K562 (cell line): ENCODE data around the gene CMIP. TPM values are rescaled to one million over a fixed set of nuclear protein-coding genes. Genes with fewer than 3 reads are reported as not detected.

ENCODE experiments used
- CEBPB ChIP-seq: fragments of 450-650 bp; IDR thresholded peaks from 2 replicates; pipeline ENCODE4 v1.6.1; 2016; ENCODE audit warnings: missing genetic modification characterization, missing compliant biosample characterization
- CREB5 ChIP-seq: fragments of 250-450 bp; sonication (Bioruptor Pico); IDR thresholded peaks from 2 replicates; pipeline ENCODE4 v1.5.0; 2020; ENCODE audit warnings: mild to moderate bottlenecking
- E2F3 ChIP-seq: fragments of 250-450 bp; sonication (Bioruptor Pico); IDR thresholded peaks from 2 replicates; pipeline ENCODE4 v1.4.0; 2020; ENCODE audit warnings: mild to moderate bottlenecking
- KDM5B ChIP-seq: fragments of 200-600 bp; sonication (generic); IDR thresholded peaks from 2 replicates; pipeline ENCODE4 v1.6.1; 2012; ENCODE audit warnings: low read depth, mild to moderate bottlenecking, moderate library complexity, low read length, control low read depth, inconsistent platforms; ENCODE audit not compliant: insufficient replicate concordance
- KHSRP ChIP-seq: fragments of 450-650 bp; IDR thresholded peaks from 2 replicates; pipeline ENCODE4 v1.6.1; 2017
- MYC ChIP-seq, 2 experiments: fragments of 250-450 bp in 1 of 2; sonication (Bioruptor Pico) in 1 of 2; IDR thresholded peaks; 2 replicates each; pipeline versions ENCODE4 v1.5.1 to v1.6.1; 2012 to 2021; ENCODE audit warnings: low read depth in 2 of 2, borderline replicate concordance in 1 of 2, improper control_type of control experiment in 1 of 2, low read length in 1 of 2, mild to moderate bottlenecking in 1 of 2, moderate library complexity in 1 of 2
- PTBP1 ChIP-seq: fragments of 200-400 bp; formaldehyde crosslinking; IDR thresholded peaks from 2 replicates; pipeline ENCODE4 v1.6.1; 2017; ENCODE audit warnings: low read depth, low read length
- PTRF ChIP-seq: fragments of 450-650 bp; IDR thresholded peaks from 2 replicates; pipeline ENCODE4 v1.6.1; 2016; ENCODE audit warnings: mild to moderate bottlenecking, missing genetic modification characterization, missing compliant biosample characterization
- SIN3B ChIP-seq: fragments of 450-650 bp; IDR thresholded peaks from 2 replicates; pipeline ENCODE4 v1.6.1; 2017; ENCODE audit warnings: low read depth, mild to moderate bottlenecking, moderate library complexity
- SREBF2 ChIP-seq: sonication (generic); formaldehyde crosslinking; IDR thresholded peaks from 2 replicates; pipeline ENCODE4 v1.4.0; 2020; ENCODE audit warnings: mild to moderate bottlenecking, missing genetic modification reagents
- TAF7 ChIP-seq: fragments of 450-650 bp; IDR thresholded peaks from 2 replicates; pipeline ENCODE4 v1.6.1; 2016; ENCODE audit warnings: missing genetic modification characterization, missing compliant biosample characterization
- TFAP4 ChIP-seq: sonication (generic); formaldehyde crosslinking; IDR thresholded peaks from 2 replicates; pipeline ENCODE4 v1.8.0; 2022; ENCODE audit warnings: missing genetic modification reagents, mild to moderate bottlenecking, moderate library complexity, borderline replicate concordance
- THRAP3 ChIP-seq: fragments of 450-650 bp; IDR thresholded peaks from 2 replicates; pipeline ENCODE4 v1.6.1; 2016; ENCODE audit warnings: mild to moderate bottlenecking, inconsistent platforms, borderline replicate concordance
- TRIM28 ChIP-seq: fragments of 450-650 bp; IDR thresholded peaks from 2 replicates; pipeline ENCODE4 v1.6.1; 2017
- XRCC5 ChIP-seq: fragments of 200-400 bp; formaldehyde crosslinking; IDR thresholded peaks from 2 replicates; pipeline ENCODE4 v1.6.1; 2017; ENCODE audit warnings: low read depth, mild to moderate bottlenecking, low read length
- ZNF3 ChIP-seq: fragments of 250-450 bp; sonication (Bioruptor Pico); IDR thresholded peaks from 2 replicates; pipeline ENCODE4 v1.5.0; 2021; ENCODE audit warnings: mild to moderate bottlenecking, moderate library complexity
- ZNF316 ChIP-seq: fragments of 450-650 bp; IDR thresholded peaks from 2 replicates; pipeline ENCODE4 v1.6.1; 2016
- ZNF639 ChIP-seq, 2 experiments: fragments of 200-800 bp in 1 of 2; sonication (Bioruptor generic) in 1 of 2; sonication (generic) in 1 of 2; formaldehyde crosslinking in 1 of 2; IDR thresholded peaks in 1 of 2; conservative IDR thresholded peaks in 1 of 2; 2 replicates each; pipeline versions ENCODE4 v1.5.0 to v1.6.1; 2016 to 2020; ENCODE audit warnings: missing compliant biosample characterization in 1 of 2, missing genetic modification characterization in 1 of 2, missing genetic modification reagents in 1 of 2
- ZNF695 ChIP-seq: fragments of 450-650 bp; formaldehyde crosslinking; IDR thresholded peaks from 2 replicates; pipeline ENCODE4 v1.4.0; 2020; ENCODE audit warnings: mild to moderate bottlenecking, moderate library complexity
- polyA plus RNA-seq, 8 experiments: library from polyadenylated mRNA; depleted of rRNA in 4 of 8; stranded (reverse) in 5 of 8; unstranded in 3 of 8; fragments of >200 nt; fragmentation: Nextera tagmentation in 2 of 8; fragmentation: Illumina TruSeq in 1 of 8; extraction: Ambion mirVana in 2 of 8; extraction: Trizol in 1 of 8; gene quantifications; 2 replicates each; pipeline versions ENCODE4 v1.2.1 to v1.2.3, GENCODE V29; 2011 to 2014; ENCODE audit warnings: inconsistent platforms in 1 of 8, missing spikeins in 1 of 8
- total RNA-seq, 7 experiments: library from RNA; depleted of rRNA in 6 of 7; stranded (reverse); fragments of >200 nt in 6 of 7; fragmentation: Illumina TruSeq in 2 of 7; extraction: Trizol in 2 of 7; gene quantifications; 2 replicates each; pipeline versions ENCODE4 v1.2.1 to v1.2.3, GENCODE V29; 2011 to 2021; ENCODE audit warnings: low replicate concordance in 1 of 7
- TF ChIP-seq, protein P1 (sequence below): fragments of 450-650 bp; IDR thresholded peaks from 2 replicates; pipeline ENCODE4 v1.7.0; 2016; ENCODE audit warnings: borderline replicate concordance
- TF ChIP-seq, protein P2 (sequence below): sonication (generic); formaldehyde crosslinking; IDR thresholded peaks from 2 replicates; pipeline ENCODE4 v1.8.1; 2023; ENCODE audit warnings: mild to moderate bottlenecking, missing genetic modification reagents, moderate library complexity

Gene CMIP
- total and polyA plus RNA-seq, 9 of the 15 experiments (the other 6 are each of a cell fraction or from before 2014, with no cell fraction given) = 0.94 to 82.5 (median 10.3) TPM

GRCh38 chr16:81752225-81752875 is 307.7 kb downstream of the CMIP start (continued):
- TF ChIP-seq, protein P1, sequence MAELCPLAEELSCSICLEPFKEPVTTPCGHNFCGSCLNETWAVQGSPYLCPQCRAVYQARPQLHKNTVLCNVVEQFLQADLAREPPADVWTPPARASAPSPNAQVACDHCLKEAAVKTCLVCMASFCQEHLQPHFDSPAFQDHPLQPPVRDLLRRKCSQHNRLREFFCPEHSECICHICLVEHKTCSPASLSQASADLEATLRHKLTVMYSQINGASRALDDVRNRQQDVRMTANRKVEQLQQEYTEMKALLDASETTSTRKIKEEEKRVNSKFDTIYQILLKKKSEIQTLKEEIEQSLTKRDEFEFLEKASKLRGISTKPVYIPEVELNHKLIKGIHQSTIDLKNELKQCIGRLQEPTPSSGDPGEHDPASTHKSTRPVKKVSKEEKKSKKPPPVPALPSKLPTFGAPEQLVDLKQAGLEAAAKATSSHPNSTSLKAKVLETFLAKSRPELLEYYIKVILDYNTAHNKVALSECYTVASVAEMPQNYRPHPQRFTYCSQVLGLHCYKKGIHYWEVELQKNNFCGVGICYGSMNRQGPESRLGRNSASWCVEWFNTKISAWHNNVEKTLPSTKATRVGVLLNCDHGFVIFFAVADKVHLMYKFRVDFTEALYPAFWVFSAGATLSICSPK = no peak
- TF ChIP-seq PTBP1 (no peak), KDM5B (peak; percentile 90), ZNF639 (CRISPR knock-in tag; conservative IDR thresholded peaks at IDR 0.05 in 1 of 2, IDR thresholded peaks at IDR 0.05 in 1 of 2) (no peak), CREB5 (CRISPR knock-in tag) (peak; percentile 24; the same call in 1 of the 2 replicates), THRAP3 (no peak), XRCC5 (no peak), E2F3 (CRISPR knock-in tag) (0 out of 2 replicates have a peak, but pooled peaks have one; percentile 54), KHSRP (no peak), CEBPB (peak; percentile 30; the same call in 1 of the 2 replicates), SREBF2 (CRISPR knock-in tag) (no peak), PTRF (tag) (no peak), TAF7 (tag) (peak; percentile 50; the same call in 1 of the 2 replicates), ZNF695 (CRISPR knock-in tag) (no peak), ZNF3 (CRISPR knock-in tag) (no peak), SIN3B (no peak; the same call in 1 of the 2 replicates), ZNF316 (no peak), MYC (IDR thresholded peaks at IDR 0.05; ENCODE audit: low read depth, low read length) (peak; percentile 67), MYC (CRISPR knock-in tag; IDR thresholded peaks at IDR 0.05; ENCODE audit: borderline replicate concordance, low read depth) (peak; percentile 42; the same call in 1 of the 2 replicates), TFAP4 (CRISPR knock-in tag) (peak; percentile 92), TRIM28 (peak; percentile 29; the same call in 1 of the 2 replicates)
- TF ChIP-seq, protein P2, sequence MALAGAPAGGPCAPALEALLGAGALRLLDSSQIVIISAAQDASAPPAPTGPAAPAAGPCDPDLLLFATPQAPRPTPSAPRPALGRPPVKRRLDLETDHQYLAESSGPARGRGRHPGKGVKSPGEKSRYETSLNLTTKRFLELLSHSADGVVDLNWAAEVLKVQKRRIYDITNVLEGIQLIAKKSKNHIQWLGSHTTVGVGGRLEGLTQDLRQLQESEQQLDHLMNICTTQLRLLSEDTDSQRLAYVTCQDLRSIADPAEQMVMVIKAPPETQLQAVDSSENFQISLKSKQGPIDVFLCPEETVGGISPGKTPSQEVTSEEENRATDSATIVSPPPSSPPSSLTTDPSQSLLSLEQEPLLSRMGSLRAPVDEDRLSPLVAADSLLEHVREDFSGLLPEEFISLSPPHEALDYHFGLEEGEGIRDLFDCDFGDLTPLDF (CRISPR knock-in tag) = no peak
